ENCODE results near the gene PPP6C.

DNA sequence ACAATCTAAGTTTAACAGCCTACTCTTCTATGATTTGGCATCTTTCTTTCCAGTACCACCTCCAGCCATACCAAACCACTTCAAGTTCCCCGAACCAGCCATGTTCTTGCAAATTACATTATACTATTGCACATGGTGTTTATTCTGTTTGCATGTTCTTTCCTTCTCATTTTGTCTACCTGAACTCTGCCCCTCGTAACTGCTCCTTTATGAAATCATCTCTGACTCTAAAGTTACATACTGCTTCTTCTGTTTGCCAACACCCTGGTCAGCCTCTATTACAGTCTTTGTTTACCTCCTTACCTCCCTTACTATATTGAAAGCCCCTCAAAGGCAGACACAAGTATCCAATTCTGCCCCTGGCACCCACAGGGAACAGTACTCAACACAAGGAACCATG lies 6.0 kb downstream of the PPP6C start:
- TF ChIP-seq YY1 (IDR thresholded peaks at IDR 0.05; ENCODE audit: insufficient read depth, insufficient read length) (no peak), ZNF274 (IDR thresholded peaks at IDR 0.05; ENCODE audit: low read depth, low read length) (no peak), SUZ12 (IDR thresholded peaks at IDR 0.05; ENCODE audit: extremely low read depth, insufficient read depth, insufficient read length) (no peak)

Measured in NT2/D1 (cell line).